Cardiac muscle cell (in vitro differentiated cells and primary cell): ENCODE data around the gene ARHGAP15. TPM values are rescaled to one million over a fixed set of nuclear protein-coding genes. Genes with fewer than 3 reads are reported as not detected.
A peak's percentile ranks its signal among the peaks of the same experiment; 100 is the strongest.

Experiments
- DNase-seq, 2 donors: peaks; one replicate each; pipeline versions ENCODE4 v3.0.0 to v3.0.0-alpha.2; 2010 to 2017; ENCODE audit warnings: low read depth in 1 of 2, low spot score in 1 of 2
- H3K27ac ChIP-seq: fragments of 200-600 bp; sonication (generic); 2 replicates; pipeline ENCODE4 v1.5.1; 2016
- H3K27me3 ChIP-seq: fragments of 200-600 bp; sonication (generic); 2 replicates; pipeline ENCODE4 v1.6.0; 2016; ENCODE audit warnings: control low read depth
- H3K36me3 ChIP-seq: fragments of 200-600 bp; sonication (generic); 2 replicates; pipeline ENCODE4 v1.5.1; 2016; ENCODE audit warnings: control low read depth
- H3K4me1 ChIP-seq: fragments of 200-600 bp; sonication (generic); 2 replicates; pipeline ENCODE4 v1.8.1; 2017; ENCODE audit warnings: low read depth, mild to moderate bottlenecking, mixed run types
- H3K4me3 ChIP-seq: fragments of 200-600 bp; sonication (generic); 2 replicates; pipeline ENCODE4 v1.5.1; 2016; ENCODE audit warnings: mild to moderate bottlenecking
- H3K9me3 ChIP-seq: fragments of 200-600 bp; sonication (generic); 2 replicates; pipeline ENCODE4 v1.5.1; 2017; ENCODE audit warnings: low read depth, mild to moderate bottlenecking, control low read depth
- polyA plus RNA-seq: library from polyadenylated mRNA; unstranded; fragments of >200 nt; fragmentation: Nextera tagmentation; extraction: Ambion mirVana; gene quantifications from 2 replicates; pipeline ENCODE4 v1.2.1, GENCODE V29; 2016
- total RNA-seq: library from RNA; depleted of rRNA; stranded (reverse); fragments of >200 nt; gene quantifications from 2 replicates; pipeline ENCODE4 v1.2.3, GENCODE V29; 2016
- TF ChIP-seq, protein P1 (sequence below): IDR thresholded peaks from 2 replicates; pipeline ENCODE4 v1.5.1; 2012; ENCODE audit warnings: low read depth, mild to moderate bottlenecking, low read length

ARHGAP15 gene
- total and polyA plus RNA-seq, 2 experiments from 2014 or later = not detected

- Histone ChIP-seq H3K27ac (no peak overlapping the region), H3K9me3 (no peaks in the 10 kb centered on the region), H3K27me3 (no peaks in the 10 kb centered on the region), H3K4me1 (peaks cover 41% of the 10 kb centered on the region), H3K36me3 (no peaks in the 10 kb centered on the region), H3K4me3 (no peak overlapping the region)
- no peak for DNase-seq
- TF ChIP-seq, protein P1, sequence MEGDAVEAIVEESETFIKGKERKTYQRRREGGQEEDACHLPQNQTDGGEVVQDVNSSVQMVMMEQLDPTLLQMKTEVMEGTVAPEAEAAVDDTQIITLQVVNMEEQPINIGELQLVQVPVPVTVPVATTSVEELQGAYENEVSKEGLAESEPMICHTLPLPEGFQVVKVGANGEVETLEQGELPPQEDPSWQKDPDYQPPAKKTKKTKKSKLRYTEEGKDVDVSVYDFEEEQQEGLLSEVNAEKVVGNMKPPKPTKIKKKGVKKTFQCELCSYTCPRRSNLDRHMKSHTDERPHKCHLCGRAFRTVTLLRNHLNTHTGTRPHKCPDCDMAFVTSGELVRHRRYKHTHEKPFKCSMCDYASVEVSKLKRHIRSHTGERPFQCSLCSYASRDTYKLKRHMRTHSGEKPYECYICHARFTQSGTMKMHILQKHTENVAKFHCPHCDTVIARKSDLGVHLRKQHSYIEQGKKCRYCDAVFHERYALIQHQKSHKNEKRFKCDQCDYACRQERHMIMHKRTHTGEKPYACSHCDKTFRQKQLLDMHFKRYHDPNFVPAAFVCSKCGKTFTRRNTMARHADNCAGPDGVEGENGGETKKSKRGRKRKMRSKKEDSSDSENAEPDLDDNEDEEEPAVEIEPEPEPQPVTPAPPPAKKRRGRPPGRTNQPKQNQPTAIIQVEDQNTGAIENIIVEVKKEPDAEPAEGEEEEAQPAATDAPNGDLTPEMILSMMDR = no peak
Measured at GRCh38 chr2:143692967-143693366, 563.7 kb downstream of the ARHGAP15 start.

DNA sequence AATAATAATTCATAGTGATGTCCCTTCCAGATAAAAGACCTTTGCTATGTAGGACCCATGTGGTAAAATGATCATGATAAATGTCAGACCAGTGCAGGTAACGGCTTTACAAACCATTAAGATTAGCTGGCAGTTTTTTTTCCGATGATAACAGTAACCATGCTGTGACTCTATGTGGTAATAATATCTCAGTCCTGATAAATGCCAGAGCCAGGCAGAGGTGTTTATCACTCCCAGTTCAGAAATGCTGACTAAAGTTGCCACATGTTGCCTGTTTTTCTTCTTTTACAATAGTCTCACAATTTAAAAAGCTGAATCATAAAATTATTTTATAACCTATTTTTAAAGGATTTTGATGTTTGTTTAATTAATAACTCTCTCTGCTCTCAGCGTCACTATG is 565.1 kb downstream of the ARHGAP15 start:
- TF ChIP-seq, protein P1 = no peak
- no peaks in the 10 kb centered on the region for H3K36me3 ChIP-seq
- no peaks in the 10 kb centered on the region for H3K9me3 ChIP-seq
- no peak overlapping the region for H3K27ac ChIP-seq
- H3K4me1 ChIP-seq = peaks cover 41% of the 10 kb centered on the region
- H3K27me3 ChIP-seq = no peaks in the 10 kb centered on the region
- peak; percentile 5 to 34 for DNase-seq
- no peak overlapping the region for H3K4me3 ChIP-seq

DNA sequence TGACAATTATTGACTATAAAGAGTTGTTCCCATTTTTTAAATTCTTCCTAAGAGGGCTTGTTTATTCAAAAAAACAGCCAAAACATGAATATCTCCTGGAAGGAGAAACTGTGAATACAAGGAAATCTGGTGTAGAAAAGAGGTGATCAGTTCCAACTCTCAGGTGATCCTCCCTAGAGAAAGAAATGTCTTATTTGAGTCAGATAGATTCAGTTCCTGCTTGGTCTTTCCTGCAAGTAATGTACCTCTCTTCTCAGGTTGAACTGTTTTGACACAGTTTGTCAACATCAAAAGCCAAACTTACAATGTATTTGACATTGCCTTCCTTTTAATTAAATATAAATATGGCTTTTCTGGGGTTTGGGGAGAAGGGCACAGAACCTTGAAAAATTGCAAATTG is 567.4 kb downstream of the ARHGAP15 start:
- Histone ChIP-seq H3K27ac (no peak overlapping the region), H3K27me3 (no peaks in the 10 kb centered on the region), H3K4me3 (no peak overlapping the region), H3K9me3 (no peaks in the 10 kb centered on the region), H3K36me3 (no peaks in the 10 kb centered on the region), H3K4me1 (peaks cover 30% of the 10 kb centered on the region)
- TF ChIP-seq, protein P1 = no peak
- DNase-seq = no peak

GRCh38 chr2:143697744-143698143 is 568.5 kb downstream of the ARHGAP15 start:
- H3K27me3 ChIP-seq = no peaks in the 10 kb centered on the region
- no peak overlapping the region for H3K27ac ChIP-seq
- H3K9me3 ChIP-seq = no peaks in the 10 kb centered on the region
- TF ChIP-seq, protein P1 = no peak
- peaks cover 22% of the 10 kb centered on the region for H3K4me1 ChIP-seq
- DNase-seq = no peak
- no peaks in the 10 kb centered on the region for H3K36me3 ChIP-seq
- H3K4me3 ChIP-seq = no peak overlapping the region

DNA sequence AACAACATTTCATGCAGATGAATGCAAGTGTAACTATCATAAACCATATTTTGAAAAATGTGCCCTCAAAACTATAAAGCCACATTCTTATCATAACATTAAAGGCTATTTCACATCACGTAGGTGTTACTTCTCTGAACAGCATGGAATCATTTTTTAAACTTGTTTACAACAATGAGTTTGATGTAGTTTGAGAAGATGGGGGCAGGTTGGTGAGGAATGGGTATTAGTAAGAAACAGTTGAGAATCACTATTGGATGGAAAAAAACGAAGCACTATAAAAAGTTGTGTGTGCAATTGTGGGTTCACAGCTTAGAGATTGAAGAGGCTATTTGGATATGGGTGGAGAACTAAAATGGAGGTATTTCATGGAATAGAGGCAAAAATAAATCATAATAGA is 569.1 kb downstream of the ARHGAP15 start:
- peaks cover 15% of the 10 kb centered on the region for H3K4me1 ChIP-seq
- TF ChIP-seq, protein P1 = no peak
- no peaks in the 10 kb centered on the region for H3K27me3 ChIP-seq
- no peak overlapping the region for H3K4me3 ChIP-seq
- DNase-seq = no peak
- H3K27ac ChIP-seq = no peak overlapping the region
- H3K9me3 ChIP-seq = no peaks in the 10 kb centered on the region
- H3K36me3 ChIP-seq = no peaks in the 10 kb centered on the region
